ENCODE measurements around the gene FGF3. TPM values are rescaled to one million over a fixed set of nuclear protein-coding genes. Genes with fewer than 3 reads are reported as not detected.
"Not testable (repeated sequence)": the region's sequence is repeated elsewhere in the genome, so short reads cannot be mapped to it uniquely, and the experiment has no call there.

FGF3 gene
- total and polyA plus RNA-seq, 4 experiments from 2014 or later: not detected

DNA sequence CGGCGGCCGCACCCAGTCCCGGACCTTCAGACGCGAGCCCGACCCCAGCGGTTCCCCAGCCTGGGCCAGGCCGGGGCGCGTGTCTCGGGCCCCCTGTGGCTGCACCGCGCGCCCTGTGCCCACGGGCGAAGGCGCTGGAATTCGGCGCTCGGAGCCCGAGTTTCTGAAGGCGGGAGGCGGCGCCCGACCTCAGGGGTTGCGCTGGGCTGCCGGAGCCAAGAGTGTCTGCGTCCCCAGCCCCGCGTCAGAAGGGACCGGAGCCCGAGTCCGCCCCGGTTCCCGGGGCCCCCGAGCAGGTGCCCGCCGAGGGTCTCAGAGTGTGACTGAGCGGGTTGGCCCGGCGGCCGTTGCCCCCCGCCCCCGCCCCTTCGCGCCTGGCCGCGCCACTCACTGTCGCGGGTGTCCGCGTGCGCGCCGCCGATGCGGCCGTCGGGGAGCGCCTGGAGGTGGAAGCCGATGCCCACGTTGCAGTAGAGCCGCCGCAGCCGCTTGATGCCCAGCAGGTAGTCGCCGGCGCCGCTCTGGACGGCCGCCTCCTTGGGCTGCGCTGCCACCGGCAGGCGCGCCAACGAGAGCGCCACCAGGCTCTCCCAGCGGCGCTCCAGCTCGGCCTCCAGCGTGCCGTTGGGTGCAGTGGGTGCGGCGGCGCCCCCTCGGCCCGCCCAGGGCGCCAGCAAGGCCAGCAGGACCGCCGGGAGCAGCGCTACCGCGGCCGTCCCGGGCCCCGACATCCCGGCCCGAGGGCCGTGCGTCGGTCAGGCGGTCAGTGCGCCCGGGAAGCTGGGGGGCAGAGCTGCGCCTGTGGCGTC lies 44.7 kb downstream of the FGF3 start:
- peaks cover 22 to 31% of the 10 kb centered on the region in 2 donors for H3K27me3 Mint-ChIP-seq
- Histone ChIP-seq H3K27me3 (ENCODE audit: insufficient read depth, low read length) (no peaks in the 10 kb centered on the region), H3K4me3 (ENCODE audit: low read length in 2 of 2) (no peak overlapping the region), H3K27ac (ENCODE audit: low read depth, low read length) (no peak overlapping the region), H3K4me1 (ENCODE audit: insufficient read depth, low read length) (no peaks in the 10 kb centered on the region), H3K36me3 (ENCODE audit: insufficient read depth, low read length) (no peaks in the 10 kb centered on the region), H3K9me3 (ENCODE audit: control insufficient read depth in 1 of 2, low read length in 2 of 2) (no peaks in the 10 kb centered on the region)
- H3K36me3 Mint-ChIP-seq: no peaks in the 10 kb centered on the region
- no peak for DNase-seq
- ChIA-PET CTCF (ENCODE audit: partially characterized antibody) (no interaction called here), POLR2A (ENCODE audit: partially characterized antibody) (no interaction called here)
- H3K4me1 Mint-ChIP-seq: no peaks in the 10 kb centered on the region
- peaks cover 0 to 4% (median 0%) of the 10 kb centered on the region in 8 donors for H3K9me3 Mint-ChIP-seq
- no peak overlapping the region for H3K27ac Mint-ChIP-seq
- no peak overlapping the region for H3K4me3 Mint-ChIP-seq
- intact Hi-C loops (cut with micrococcal nuclease): no loop called here

DNA sequence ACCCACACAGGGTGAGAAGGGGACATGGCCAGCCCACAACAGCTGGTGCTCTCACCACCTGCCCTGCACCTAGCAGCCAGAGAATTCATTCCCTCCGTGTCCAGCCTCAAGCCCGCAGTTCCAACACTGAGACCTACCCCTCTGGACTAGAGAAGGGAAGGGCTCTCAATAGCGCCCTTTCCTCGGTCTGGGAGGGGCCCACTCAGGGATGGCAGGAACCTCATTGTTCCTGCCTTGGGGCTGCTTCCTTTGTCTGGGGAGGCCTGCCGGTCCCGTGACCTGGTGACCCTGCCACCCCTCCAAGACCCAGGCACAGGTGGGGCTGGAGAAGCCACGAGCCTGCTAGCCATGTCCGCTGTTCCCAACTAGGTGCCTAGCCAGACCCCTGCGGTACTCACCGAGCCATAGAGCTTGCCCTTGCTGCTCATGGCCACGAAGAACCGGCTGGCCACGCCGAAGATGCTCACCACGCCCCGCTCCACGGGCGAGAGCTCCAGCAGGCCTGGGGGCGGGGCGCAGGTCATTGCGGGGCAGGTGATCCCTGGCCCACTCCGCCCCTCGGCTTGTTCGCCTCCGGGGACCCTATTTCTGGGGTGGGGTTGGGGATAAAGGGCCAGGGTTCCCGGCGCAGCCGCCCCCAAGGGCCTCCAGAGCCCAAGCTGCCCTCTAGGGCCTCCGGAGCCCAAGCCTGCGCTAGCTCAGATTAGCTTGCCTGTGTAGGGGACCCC lies 45.4 kb downstream of the FGF3 start:
- no peak for DNase-seq
- no peak overlapping the region for H3K27ac Mint-ChIP-seq
- H3K36me3 Mint-ChIP-seq: no peaks in the 10 kb centered on the region
- peaks cover 0 to 2% (median 0%) of the 10 kb centered on the region in 8 donors for H3K9me3 Mint-ChIP-seq
- no peaks in the 10 kb centered on the region for H3K4me1 Mint-ChIP-seq
- no peaks in the 10 kb centered on the region for H3K9me3 ChIP-seq (ENCODE audit: control insufficient read depth in 1 of 2, low read length in 2 of 2)
- no peaks in the 10 kb centered on the region for H3K4me1 ChIP-seq (ENCODE audit: insufficient read depth, low read length)
- H3K27me3 ChIP-seq (ENCODE audit: insufficient read depth, low read length): no peaks in the 10 kb centered on the region
- no peak overlapping the region for H3K4me3 ChIP-seq (ENCODE audit: low read length in 2 of 2)
- intact Hi-C loops (cut with micrococcal nuclease): no loop called here
- no peaks in the 10 kb centered on the region for H3K36me3 ChIP-seq (ENCODE audit: insufficient read depth, low read length)
- H3K27ac ChIP-seq (ENCODE audit: low read depth, low read length): no peak overlapping the region
- H3K4me3 Mint-ChIP-seq: no peak overlapping the region
- ChIA-PET POLR2A (ENCODE audit: partially characterized antibody) (no interaction called here), CTCF (ENCODE audit: partially characterized antibody) (no interaction called here)
- H3K27me3 Mint-ChIP-seq: peaks cover 24 to 31% of the 10 kb centered on the region in 2 donors

DNA sequence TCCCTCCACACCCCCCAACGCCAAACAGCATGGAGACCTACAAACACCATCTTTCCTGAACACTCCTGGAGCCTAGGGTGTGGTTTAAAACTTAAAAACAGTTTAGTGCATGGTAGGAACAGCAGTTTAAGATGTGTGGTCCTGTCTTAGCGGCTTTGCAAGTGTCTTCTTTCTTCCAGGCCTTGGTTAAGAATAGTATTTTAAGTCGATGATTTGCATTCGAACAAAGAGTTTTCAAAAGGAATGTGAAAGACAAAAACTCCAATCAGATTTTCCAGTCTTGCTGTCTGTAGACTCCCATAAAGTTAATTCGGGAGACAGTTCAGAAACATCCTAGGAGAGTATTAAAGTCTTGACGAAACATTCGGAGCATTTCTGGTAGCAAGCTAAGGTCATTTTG lies 47.8 kb downstream of the FGF3 start:
- Histone ChIP-seq H3K9me3 (ENCODE audit: control insufficient read depth in 1 of 2, low read length in 2 of 2) (no peaks in the 10 kb centered on the region), H3K27me3 (ENCODE audit: insufficient read depth, low read length) (no peaks in the 10 kb centered on the region), H3K27ac (ENCODE audit: low read depth, low read length) (no peak overlapping the region), H3K36me3 (ENCODE audit: insufficient read depth, low read length) (no peaks in the 10 kb centered on the region), H3K4me1 (ENCODE audit: insufficient read depth, low read length) (no peaks in the 10 kb centered on the region), H3K4me3 (ENCODE audit: low read length in 2 of 2) (no peak overlapping the region)
- intact Hi-C loops (cut with micrococcal nuclease): no loop called here
- Mint-ChIP-seq H3K36me3 (no peaks in the 10 kb centered on the region), H3K4me1 (no peaks in the 10 kb centered on the region), H3K9me3 (peaks cover 0 to 2% (median 0%) of the 10 kb centered on the region in 8 donors), H3K4me3 (no peak overlapping the region), H3K27ac (no peak overlapping the region), H3K27me3 (peaks cover 15 to 20% of the 10 kb centered on the region in 2 donors)
- ChIA-PET POLR2A (ENCODE audit: partially characterized antibody) (no interaction called here), CTCF (ENCODE audit: partially characterized antibody) (no interaction called here)
- DNase-seq: no peak

DNA sequence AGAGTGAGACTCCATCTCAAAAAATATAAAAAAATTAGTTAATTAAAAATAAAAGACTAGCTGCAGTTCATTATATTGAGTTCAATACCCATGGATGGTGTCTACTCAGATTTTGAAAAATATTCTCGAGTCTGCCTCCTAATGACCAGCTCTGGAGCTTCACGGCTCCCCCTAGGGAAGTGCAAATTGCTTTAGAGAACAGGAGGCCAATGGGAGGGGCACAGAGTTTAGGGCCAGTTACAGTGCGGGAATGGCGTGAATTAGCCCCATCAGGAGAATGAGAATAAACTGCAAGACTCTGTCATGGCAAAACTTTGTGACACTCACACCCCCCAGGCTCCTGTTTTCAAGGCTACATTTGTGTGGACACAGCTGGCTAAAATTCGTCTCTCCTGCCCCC lies 48.7 kb downstream of the FGF3 start:
- H3K9me3 ChIP-seq (ENCODE audit: control insufficient read depth in 1 of 2, low read length in 2 of 2): no peaks in the 10 kb centered on the region
- no peak overlapping the region for H3K27ac ChIP-seq (ENCODE audit: low read depth, low read length)
- Mint-ChIP-seq H3K4me3 (no peak overlapping the region), H3K4me1 (no peaks in the 10 kb centered on the region), H3K9me3 (peaks cover 0 to 2% (median 0%) of the 10 kb centered on the region in 8 donors), H3K36me3 (no peaks in the 10 kb centered on the region), H3K27me3 (peaks cover 12 to 20% of the 10 kb centered on the region in 2 donors), H3K27ac (no peak overlapping the region)
- no peaks in the 10 kb centered on the region for H3K4me1 ChIP-seq (ENCODE audit: insufficient read depth, low read length)
- H3K4me3 ChIP-seq (ENCODE audit: low read length in 2 of 2): no peak overlapping the region
- H3K36me3 ChIP-seq (ENCODE audit: insufficient read depth, low read length): no peaks in the 10 kb centered on the region
- ChIA-PET CTCF (ENCODE audit: partially characterized antibody) (no interaction called here), POLR2A (ENCODE audit: partially characterized antibody) (no interaction called here)
- no peak for DNase-seq
- H3K27me3 ChIP-seq (ENCODE audit: insufficient read depth, low read length): no peaks in the 10 kb centered on the region
- intact Hi-C loops (cut with micrococcal nuclease): no loop called here

DNA sequence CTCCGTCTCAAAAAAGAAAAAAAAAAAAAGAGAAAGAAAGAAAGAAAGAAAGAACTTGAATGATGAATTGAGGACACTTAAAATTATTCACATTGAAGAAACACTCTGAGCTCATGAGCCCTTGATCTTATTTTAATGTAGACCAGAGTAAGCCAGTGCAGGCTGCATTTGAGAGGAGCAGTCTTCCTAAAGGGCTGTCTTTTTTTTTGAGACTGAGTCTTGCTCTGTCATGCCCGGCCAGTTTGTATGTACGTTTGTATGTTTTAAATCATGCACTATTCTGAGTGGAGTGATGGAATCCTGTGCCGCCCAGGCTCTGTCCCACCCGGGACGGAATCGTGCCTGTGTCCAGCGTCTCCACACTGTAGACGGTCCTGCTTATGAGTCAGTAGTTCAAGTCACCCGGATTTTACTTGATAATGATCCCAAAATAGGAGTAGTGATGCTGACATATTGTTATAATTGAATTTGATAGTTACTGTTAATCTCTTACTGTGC lies 53.7 kb downstream of the FGF3 start:
- intact Hi-C loops (cut with micrococcal nuclease): no loop called here
- POLR2A ChIA-PET (ENCODE audit: partially characterized antibody): no interaction called here

DNA sequence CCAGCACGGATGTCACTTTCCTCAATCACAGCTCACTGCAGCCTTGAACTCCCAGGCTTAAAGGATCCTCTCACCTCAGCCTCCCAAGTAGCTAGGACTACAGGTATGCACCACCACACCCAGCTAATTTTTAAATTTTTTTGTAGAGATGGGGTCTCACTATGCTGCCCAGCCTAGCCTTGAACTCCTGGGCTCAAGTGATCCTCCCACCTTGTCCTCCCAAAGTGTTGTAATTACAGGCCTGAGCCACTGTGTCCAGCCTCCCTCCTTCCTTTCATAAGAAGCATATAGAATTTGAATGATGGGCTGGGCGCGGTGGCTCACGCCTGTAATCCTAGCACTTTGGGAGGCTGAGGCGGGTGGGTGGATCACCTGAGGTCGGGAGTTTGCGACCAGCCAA lies 54.3 kb downstream of the FGF3 start:
- H3K9me3 Mint-ChIP-seq; POLR2A ChIA-PET (ENCODE audit: partially characterized antibody): not testable (repeated sequence)

More for the DNA sequence above, 53.7 kb downstream of the FGF3 start:
- peaks cover 0 to 2% (median 0%) of the 10 kb centered on the region in 8 donors for H3K9me3 Mint-ChIP-seq
- no peaks in the 10 kb centered on the region for H3K4me1 Mint-ChIP-seq
- no peak overlapping the region for H3K4me3 Mint-ChIP-seq
- no peak overlapping the region for H3K27ac Mint-ChIP-seq
- no peak for DNase-seq
- H3K27ac ChIP-seq (ENCODE audit: low read depth, low read length): no peak overlapping the region
- peaks cover 10 to 14% of the 10 kb centered on the region in 2 donors for H3K27me3 Mint-ChIP-seq
- H3K36me3 Mint-ChIP-seq: no peaks in the 10 kb centered on the region
- peaks cover 5% of the 10 kb centered on the region for H3K27me3 ChIP-seq (ENCODE audit: insufficient read depth, low read length)
- H3K36me3 ChIP-seq (ENCODE audit: insufficient read depth, low read length): no peaks in the 10 kb centered on the region
- no peaks in the 10 kb centered on the region for H3K4me1 ChIP-seq (ENCODE audit: insufficient read depth, low read length)
- H3K9me3 ChIP-seq (ENCODE audit: control insufficient read depth in 1 of 2, low read length in 2 of 2): no peaks in the 10 kb centered on the region
- CTCF ChIA-PET (ENCODE audit: partially characterized antibody): no interaction called here
- no peak overlapping the region for H3K4me3 ChIP-seq (ENCODE audit: low read length in 2 of 2)

DNA sequence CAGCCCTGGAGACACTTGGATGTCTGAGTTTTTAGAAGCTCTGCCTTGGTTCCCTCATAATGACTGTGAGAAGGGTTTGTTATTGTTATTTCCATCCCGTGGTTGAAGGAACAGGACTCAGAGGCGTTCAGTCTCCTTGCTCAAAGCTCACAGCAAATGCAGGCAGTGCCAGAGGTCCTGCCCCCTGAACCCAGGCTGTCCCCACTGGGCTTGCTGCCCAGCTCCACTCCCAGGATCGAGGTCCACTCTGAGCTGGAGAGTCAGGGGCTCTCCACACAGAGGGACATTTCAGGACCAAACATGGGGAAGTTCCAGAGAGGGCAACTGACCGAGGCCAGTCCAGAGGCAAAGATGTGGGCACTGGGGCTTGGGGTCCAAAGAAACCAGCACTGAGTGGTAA lies 58.9 kb downstream of the FGF3 start:
- Histone ChIP-seq H3K9me3 (ENCODE audit: control insufficient read depth in 1 of 2, low read length in 2 of 2) (no peaks in the 10 kb centered on the region), H3K27ac (ENCODE audit: low read depth, low read length) (no peak overlapping the region), H3K4me1 (ENCODE audit: insufficient read depth, low read length) (no peaks in the 10 kb centered on the region), H3K27me3 (ENCODE audit: insufficient read depth, low read length) (peaks cover 5% of the 10 kb centered on the region), H3K36me3 (ENCODE audit: insufficient read depth, low read length) (no peaks in the 10 kb centered on the region), H3K4me3 (ENCODE audit: low read length in 2 of 2) (no peak overlapping the region)
- Mint-ChIP-seq H3K4me1 (no peaks in the 10 kb centered on the region), H3K36me3 (no peaks in the 10 kb centered on the region), H3K4me3 (no peak overlapping the region), H3K27ac (no peak overlapping the region), H3K9me3 (peaks cover 0 to 26% (median 3%) of the 10 kb centered on the region in 8 donors), H3K27me3 (peaks cover 13 to 17% of the 10 kb centered on the region in 2 donors)
- ChIA-PET CTCF (ENCODE audit: partially characterized antibody) (no interaction called here), POLR2A (ENCODE audit: partially characterized antibody) (no interaction called here)
- intact Hi-C loops (cut with micrococcal nuclease): no loop called here
- no peak for DNase-seq

More for the DNA sequence above, 54.3 kb downstream of the FGF3 start:
- H3K4me1 ChIP-seq (ENCODE audit: insufficient read depth, low read length); H3K4me3 Mint-ChIP-seq; H3K36me3 ChIP-seq (ENCODE audit: insufficient read depth, low read length); H3K4me1 Mint-ChIP-seq; H3K4me3 ChIP-seq (ENCODE audit: low read length in 2 of 2); intact Hi-C loops (cut with micrococcal nuclease); DNase-seq; H3K36me3 Mint-ChIP-seq; H3K27ac ChIP-seq (ENCODE audit: low read depth, low read length); H3K9me3 ChIP-seq (ENCODE audit: control insufficient read depth in 1 of 2, low read length in 2 of 2); H3K27ac Mint-ChIP-seq; CTCF ChIA-PET (ENCODE audit: partially characterized antibody); H3K27me3 ChIP-seq (ENCODE audit: insufficient read depth, low read length): not testable (repeated sequence)
- peaks cover 10 to 12% of the 10 kb centered on the region in 2 donors for H3K27me3 Mint-ChIP-seq

Data from CD4-positive, alpha-beta memory T cell (primary cell).